CD14-positive monocyte (primary cell): ENCODE measurements around the gene MAN2B2. TPM values are rescaled to one million over a fixed set of nuclear protein-coding genes. Genes with fewer than 3 reads are reported as not detected.

Experiments used
- DNase-seq, 3 donors: peaks; one replicate each; pipeline ENCODE4 v3.0.0-alpha.2; 2011 to 2022
- H2AFZ ChIP-seq: 2 replicates; pipeline ENCODE4 v1.6.0; 2012; ENCODE audit warnings: mild to moderate bottlenecking, low read depth, low read length, inconsistent platforms; ENCODE audit not compliant: insufficient read depth, poor library complexity, severe bottlenecking
- H3K27ac ChIP-seq, 2 donors: 1 replicate in 1 of 2; 2 replicates in 1 of 2; pipeline ENCODE4 v1.5.1; 2012 to 2013; ENCODE audit warnings: low read length in 2 of 2, control low read depth in 1 of 2, inconsistent platforms in 1 of 2, low read depth in 1 of 2, mild to moderate bottlenecking in 1 of 2
- H3K27me3 ChIP-seq, 2 donors: one replicate each; pipeline versions ENCODE4 v1.6.0 to v1.6.1; 2011 to 2013; ENCODE audit warnings: low read length in 2 of 2; ENCODE audit not compliant: control insufficient read depth in 2 of 2, insufficient read depth in 2 of 2
- H3K36me3 ChIP-seq, 2 donors: replicated peaks in 1 of 2; 1 replicate in 1 of 2; 2 replicates in 1 of 2; pipeline versions ENCODE4 v1.5.1 to v1.6.1; 2012 to 2013; ENCODE audit warnings: low read length in 2 of 2, control low read depth in 1 of 2, inconsistent platforms in 1 of 2, mild to moderate bottlenecking in 1 of 2; ENCODE audit not compliant: insufficient read depth in 2 of 2, control insufficient read depth in 1 of 2
- H3K4me1 ChIP-seq, 2 donors: 1 replicate in 1 of 2; 2 replicates in 1 of 2; pipeline versions ENCODE4 v1.5.1 to v1.6.1; 2012 to 2013; ENCODE audit warnings: low read length in 2 of 2, control low read depth in 1 of 2, inconsistent platforms in 1 of 2, mild to moderate bottlenecking in 1 of 2, moderate library complexity in 1 of 2; ENCODE audit not compliant: insufficient read depth in 2 of 2, control insufficient read depth in 1 of 2
- H3K4me2 ChIP-seq: replicated peaks from 2 replicates; pipeline ENCODE3; 2012; ENCODE audit warnings: low read length, moderate library complexity, mild to moderate bottlenecking; ENCODE audit not compliant: poor library complexity, severe bottlenecking; ENCODE audit errors: extremely low read depth
- H3K4me3 ChIP-seq, 3 experiments: fragments of 200-600 bp in 1 of 3; sonication (generic) in 1 of 3; replicated peaks in 1 of 3; 1 replicate in 2 of 3; 2 replicates in 1 of 3; pipeline ENCODE4 v1.5.1; 2011 to 2013; ENCODE audit warnings: low read length in 3 of 3, mild to moderate bottlenecking in 3 of 3, control low read depth in 2 of 3, low read depth in 2 of 3, inconsistent platforms in 1 of 3, moderate library complexity in 1 of 3
- H3K79me2 ChIP-seq: 2 replicates; pipeline ENCODE4 v1.6.0; 2012; ENCODE audit warnings: mild to moderate bottlenecking, control low read depth, inconsistent platforms, low read length, moderate library complexity; ENCODE audit not compliant: insufficient read depth
- H3K9ac ChIP-seq: 2 replicates; pipeline ENCODE4 v1.6.0; 2017; ENCODE audit warnings: low read length, mild to moderate bottlenecking; ENCODE audit not compliant: insufficient read depth, poor library complexity, severe bottlenecking
- H3K9me3 ChIP-seq, 2 donors: replicated peaks in 1 of 2; 1 replicate in 1 of 2; 2 replicates in 1 of 2; pipeline versions ENCODE4 v1.5.1 to v1.6.1; 2012 to 2013; ENCODE audit warnings: low read length in 2 of 2, control low read depth in 1 of 2; ENCODE audit not compliant: control insufficient read depth in 1 of 2, insufficient read depth in 1 of 2
- H4K20me1 ChIP-seq: 2 replicates; pipeline ENCODE4 v1.6.0; 2012; ENCODE audit warnings: mild to moderate bottlenecking, low read length, control low read depth, moderate library complexity; ENCODE audit not compliant: insufficient read depth
- H3K27ac Mint-ChIP-seq, 7 donors: one replicate each; pipeline ENCODE4 v1.8.0; 2020; ENCODE audit warnings: mild to moderate bottlenecking in 7 of 7, mixed read lengths in 7 of 7, moderate library complexity in 6 of 7, inconsistent platforms in 2 of 7
- H3K27me3 Mint-ChIP-seq, 3 donors: one replicate each; pipeline ENCODE4 v1.8.0; 2021 to 2022; ENCODE audit warnings: low read depth in 3 of 3, mild to moderate bottlenecking in 3 of 3, mixed read lengths in 3 of 3, moderate library complexity in 3 of 3, inconsistent platforms in 1 of 3
- H3K36me3 Mint-ChIP-seq, 2 donors: one replicate each; pipeline ENCODE4 v1.8.0; 2020; ENCODE audit warnings: mixed read lengths in 2 of 2, inconsistent platforms in 1 of 2, mild to moderate bottlenecking in 1 of 2
- H3K4me1 Mint-ChIP-seq: one replicate; pipeline ENCODE4 v1.8.0; 2020; ENCODE audit warnings: mild to moderate bottlenecking, mixed read lengths
- H3K4me3 Mint-ChIP-seq, 2 donors: one replicate each; pipeline ENCODE4 v1.8.0; 2020; ENCODE audit warnings: mild to moderate bottlenecking in 2 of 2, mixed read lengths in 2 of 2, moderate library complexity in 1 of 2
- H3K9me3 Mint-ChIP-seq, 7 donors: one replicate each; pipeline ENCODE4 v1.8.0; 2020 to 2022; ENCODE audit warnings: mixed read lengths in 7 of 7, mild to moderate bottlenecking in 6 of 7, moderate library complexity in 6 of 7, inconsistent platforms in 2 of 7
- WGBS: methylation state at CpG from one replicate; pipeline ENCODE4 v1.1.5; 2013; ENCODE audit warnings: missing lambda C conversion rate; ENCODE audit not compliant: insufficient coverage; 5-methylcytosine and 5-hydroxymethylcytosine counted together
- intact Hi-C, 2 donors: fragments of 100-400 bp; cut with micrococcal nuclease; formaldehyde crosslinking; loops; one replicate each; pipeline versions ENCODE4 v1.15.0 to v1.15.1; 2023
- polyA plus RNA-seq, 3 donors: library from polyadenylated mRNA; depleted of rRNA in 1 of 3; unstranded in 2 of 3; stranded (reverse) in 1 of 3; fragments of 300-500 nt in 2 of 3; fragments of >200 nt in 1 of 3; fragmentation: Illumina TruSeq in 2 of 3; gene quantifications; 1 replicate in 2 of 3; 2 replicates in 1 of 3; pipeline ENCODE4 v1.2.3, GENCODE V29; 2012 to 2021
- TF ChIP-seq, protein P1 (sequence below): fragments of 200-600 bp; IDR thresholded peaks from one replicate; pipeline ENCODE4 v1.8.0; 2022; ENCODE audit warnings: antibody characterized with exemption, mild to moderate bottlenecking

MAN2B2 gene
- polyA plus RNA-seq, 3 donors = 9.6 to 28.4 (median 10.6) TPM

DNA sequence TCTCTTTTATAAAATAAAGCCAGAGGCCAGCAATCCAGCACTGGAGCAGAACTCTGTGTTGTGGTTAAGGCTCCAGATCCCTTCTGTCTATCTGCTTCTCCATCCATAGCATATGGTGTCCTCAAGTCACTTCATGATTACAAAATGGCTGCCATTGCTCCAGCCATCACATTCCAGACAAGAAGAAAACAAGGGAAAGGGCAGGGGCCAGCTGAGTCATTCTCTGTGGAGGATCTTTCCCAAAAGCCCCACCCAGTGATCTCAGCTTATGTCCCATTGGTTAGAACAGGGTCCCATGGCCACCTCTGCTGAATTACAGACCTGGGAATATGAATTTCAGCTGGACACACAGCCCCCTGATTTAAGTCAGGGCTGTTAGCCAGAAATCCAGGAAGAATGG lies 34.1 kb upstream of the MAN2B2 start:
- intact Hi-C loops = no loop called here
- no peaks in the 10 kb centered on the region for H4K20me1 ChIP-seq
- no peak overlapping the region for H3K9ac ChIP-seq
- H3K9me3 ChIP-seq = no peaks in the 10 kb centered on the region
- Mint-ChIP-seq H3K4me1 (no peaks in the 10 kb centered on the region), H3K27me3 (peaks cover 2 to 4% (median 4%) of the 10 kb centered on the region in 3 donors), H3K27ac (no peak overlapping the region), H3K36me3 (no peaks in the 10 kb centered on the region), H3K4me3 (no peak overlapping the region), H3K9me3 (peaks cover 0 to 6% (median 2%) of the 10 kb centered on the region in 7 donors)
- H3K4me3 ChIP-seq = no peak overlapping the region
- no peak for DNase-seq
- no peaks in the 10 kb centered on the region for H3K27me3 ChIP-seq
- H3K27ac ChIP-seq = no peak overlapping the region
- H3K4me2 ChIP-seq = no peak overlapping the region
- H3K36me3 ChIP-seq = no peaks in the 10 kb centered on the region
- H2AFZ ChIP-seq = no peak overlapping the region
- no peaks in the 10 kb centered on the region for H3K4me1 ChIP-seq
- TF ChIP-seq, protein P1, sequence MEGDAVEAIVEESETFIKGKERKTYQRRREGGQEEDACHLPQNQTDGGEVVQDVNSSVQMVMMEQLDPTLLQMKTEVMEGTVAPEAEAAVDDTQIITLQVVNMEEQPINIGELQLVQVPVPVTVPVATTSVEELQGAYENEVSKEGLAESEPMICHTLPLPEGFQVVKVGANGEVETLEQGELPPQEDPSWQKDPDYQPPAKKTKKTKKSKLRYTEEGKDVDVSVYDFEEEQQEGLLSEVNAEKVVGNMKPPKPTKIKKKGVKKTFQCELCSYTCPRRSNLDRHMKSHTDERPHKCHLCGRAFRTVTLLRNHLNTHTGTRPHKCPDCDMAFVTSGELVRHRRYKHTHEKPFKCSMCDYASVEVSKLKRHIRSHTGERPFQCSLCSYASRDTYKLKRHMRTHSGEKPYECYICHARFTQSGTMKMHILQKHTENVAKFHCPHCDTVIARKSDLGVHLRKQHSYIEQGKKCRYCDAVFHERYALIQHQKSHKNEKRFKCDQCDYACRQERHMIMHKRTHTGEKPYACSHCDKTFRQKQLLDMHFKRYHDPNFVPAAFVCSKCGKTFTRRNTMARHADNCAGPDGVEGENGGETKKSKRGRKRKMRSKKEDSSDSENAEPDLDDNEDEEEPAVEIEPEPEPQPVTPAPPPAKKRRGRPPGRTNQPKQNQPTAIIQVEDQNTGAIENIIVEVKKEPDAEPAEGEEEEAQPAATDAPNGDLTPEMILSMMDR = no peak
- no peaks in the 10 kb centered on the region for H3K79me2 ChIP-seq

- Mint-ChIP-seq H3K4me3 (no peak overlapping the region), H3K36me3 (no peaks in the 10 kb centered on the region), H3K9me3 (peaks cover 0 to 6% (median 2%) of the 10 kb centered on the region in 7 donors), H3K27me3 (peaks cover 0 to 4% (median 4%) of the 10 kb centered on the region in 3 donors), H3K4me1 (no peaks in the 10 kb centered on the region), H3K27ac (no peak overlapping the region)
- intact Hi-C loops = no loop called here
- Histone ChIP-seq H4K20me1 (no peaks in the 10 kb centered on the region), H3K9ac (no peak overlapping the region), H2AFZ (no peak overlapping the region), H3K79me2 (no peaks in the 10 kb centered on the region), H3K9me3 (no peaks in the 10 kb centered on the region), H3K27me3 (no peaks in the 10 kb centered on the region), H3K4me2 (no peak overlapping the region), H3K36me3 (no peaks in the 10 kb centered on the region), H3K4me3 (no peak overlapping the region), H3K27ac (no peak overlapping the region), H3K4me1 (no peaks in the 10 kb centered on the region)
- DNase-seq = no peak
- TF ChIP-seq, protein P1 = no peak
- WGBS = 77% methylated on average over 6 of the region's 6 CpGs
These were observed 33.2 kb upstream of the MAN2B2 start for GRCh38 chr4:6541789-6542188.
